ENCODE results near the gene SHROOM2. TPM values are rescaled to one million over a fixed set of nuclear protein-coding genes. Genes with fewer than 3 reads are reported as not detected.
A peak's percentile ranks its signal among the peaks of the same experiment; 100 is the strongest.

The SHROOM2 gene
- total and polyA plus RNA-seq, 9 of the 15 experiments (the other 6 are each of a cell fraction or from before 2014, with no cell fraction given): not detected

- TF ChIP-seq MCM5 (IDR thresholded peaks at IDR 0.05; ENCODE audit: low read depth) (no peak), ZFP30 (CRISPR knock-in tag; IDR thresholded peaks at IDR 0.05; ENCODE audit: borderline replicate concordance) (no peak), CHCHD3 (CRISPR knock-in tag; IDR thresholded peaks at IDR 0.05) (no peak), ETV1 (tag; conservative IDR thresholded peaks at IDR 0.05; ENCODE audit: low read depth) (no peak), ZNF77 (CRISPR knock-in tag; IDR thresholded peaks at IDR 0.05) (no peak), ZNF274 (IDR thresholded peaks at IDR 0.05; ENCODE audit: borderline replicate concordance, low read depth, low read length) (no peak)
- TF ChIP-seq, protein P1, sequence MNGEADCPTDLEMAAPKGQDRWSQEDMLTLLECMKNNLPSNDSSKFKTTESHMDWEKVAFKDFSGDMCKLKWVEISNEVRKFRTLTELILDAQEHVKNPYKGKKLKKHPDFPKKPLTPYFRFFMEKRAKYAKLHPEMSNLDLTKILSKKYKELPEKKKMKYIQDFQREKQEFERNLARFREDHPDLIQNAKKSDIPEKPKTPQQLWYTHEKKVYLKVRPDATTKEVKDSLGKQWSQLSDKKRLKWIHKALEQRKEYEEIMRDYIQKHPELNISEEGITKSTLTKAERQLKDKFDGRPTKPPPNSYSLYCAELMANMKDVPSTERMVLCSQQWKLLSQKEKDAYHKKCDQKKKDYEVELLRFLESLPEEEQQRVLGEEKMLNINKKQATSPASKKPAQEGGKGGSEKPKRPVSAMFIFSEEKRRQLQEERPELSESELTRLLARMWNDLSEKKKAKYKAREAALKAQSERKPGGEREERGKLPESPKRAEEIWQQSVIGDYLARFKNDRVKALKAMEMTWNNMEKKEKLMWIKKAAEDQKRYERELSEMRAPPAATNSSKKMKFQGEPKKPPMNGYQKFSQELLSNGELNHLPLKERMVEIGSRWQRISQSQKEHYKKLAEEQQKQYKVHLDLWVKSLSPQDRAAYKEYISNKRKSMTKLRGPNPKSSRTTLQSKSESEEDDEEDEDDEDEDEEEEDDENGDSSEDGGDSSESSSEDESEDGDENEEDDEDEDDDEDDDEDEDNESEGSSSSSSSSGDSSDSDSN (IDR thresholded peaks at IDR 0.05; ENCODE audit: borderline replicate concordance in 1 of 2, low read depth in 2 of 2, low read length in 2 of 2): no peak
These were observed 58.8 kb downstream of the SHROOM2 start (continued) for GRCh38 chrX:9844936-9845577.

GRCh38 chrX:9845578-9845952 is 59.3 kb downstream of the SHROOM2 start:
- no peak for DNase-seq (ENCODE audit: extremely low read depth in 1 of 4, low spot score in 3 of 4)
- ChIA-PET CTCF (ENCODE audit: low intra/inter-chr PET ratio) (no interaction called here), POLR2A (no interaction called here)
- H3K9ac ChIP-seq (ENCODE audit: insufficient read depth in 1 of 2, low read depth in 2 of 2, low read length in 2 of 2): no peak overlapping the region
- in situ Hi-C loops (cut with MboI) (no loop called here), intact Hi-C loops (cut with micrococcal nuclease) (no loop called here)
- H3K79me2 ChIP-seq (ENCODE audit: control insufficient read depth, insufficient read depth, low read length): no peaks in the 10 kb centered on the region
- H3K4me3 ChIP-seq: no peak overlapping the region
- H3K4me1 ChIP-seq (replicated peaks in 1 of 2; ENCODE audit: control insufficient read depth in 2 of 2, insufficient read depth in 2 of 2, low read length in 2 of 2): no peaks in the 10 kb centered on the region
- H4K20me1 ChIP-seq (replicated peaks; ENCODE audit: control insufficient read depth, insufficient read depth, low read length): no peaks in the 10 kb centered on the region
- no peaks in the 10 kb centered on the region for H3K36me3 ChIP-seq (ENCODE audit: control insufficient read depth, insufficient read depth, low read length)
- peaks cover 5 to 32% of the 10 kb centered on the region in 2 experiments; a peak in 2 of 5 replicates for H3K27me3 ChIP-seq (ENCODE audit: control insufficient read depth in 2 of 2, insufficient read depth in 2 of 2, low read length in 2 of 2)
- no peaks in the 10 kb centered on the region for H3K9me3 ChIP-seq (replicated peaks; ENCODE audit: control insufficient read depth, insufficient read depth, low read depth, low read length)
- no peak overlapping the region for H3K27ac ChIP-seq (ENCODE audit: extremely low read depth, low read depth, low read length)
- no TSS peak for BruUV-seq (replicated peaks)
- WGBS (ENCODE audit: insufficient coverage, low coverage, missing lambda C conversion rate): 0% methylated on average over 6 of the region's 6 CpGs
- H2AFZ ChIP-seq (ENCODE audit: low read depth, low read length): no peak overlapping the region
- ATAC-seq: no peak
- FAIRE-seq: no peak
- no peak overlapping the region for H3K4me2 ChIP-seq (ENCODE audit: insufficient read depth, low read length)
- H3K9me1 ChIP-seq (ENCODE audit: control insufficient read depth, insufficient read depth, low read length): no peaks in the 10 kb centered on the region
- peak; percentile 18 for TF ChIP-seq PRDM10 (IDR thresholded peaks at IDR 0.05; ENCODE audit: partially characterized antibody)
- TF ChIP-seq, protein P2, sequence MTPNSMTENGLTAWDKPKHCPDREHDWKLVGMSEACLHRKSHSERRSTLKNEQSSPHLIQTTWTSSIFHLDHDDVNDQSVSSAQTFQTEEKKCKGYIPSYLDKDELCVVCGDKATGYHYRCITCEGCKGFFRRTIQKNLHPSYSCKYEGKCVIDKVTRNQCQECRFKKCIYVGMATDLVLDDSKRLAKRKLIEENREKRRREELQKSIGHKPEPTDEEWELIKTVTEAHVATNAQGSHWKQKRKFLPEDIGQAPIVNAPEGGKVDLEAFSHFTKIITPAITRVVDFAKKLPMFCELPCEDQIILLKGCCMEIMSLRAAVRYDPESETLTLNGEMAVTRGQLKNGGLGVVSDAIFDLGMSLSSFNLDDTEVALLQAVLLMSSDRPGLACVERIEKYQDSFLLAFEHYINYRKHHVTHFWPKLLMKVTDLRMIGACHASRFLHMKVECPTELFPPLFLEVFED (CRISPR knock-in tag; conservative IDR thresholded peaks at IDR 0.05): no peak
